Measurements from ENCODE around the gene CREB3L2. TPM values are rescaled to one million over a fixed set of nuclear protein-coding genes. Genes with fewer than 3 reads are reported as not detected.

CREB3L2 gene
- total and polyA plus RNA-seq, 2 donors, result 20.7 to 31.5 TPM

DNA sequence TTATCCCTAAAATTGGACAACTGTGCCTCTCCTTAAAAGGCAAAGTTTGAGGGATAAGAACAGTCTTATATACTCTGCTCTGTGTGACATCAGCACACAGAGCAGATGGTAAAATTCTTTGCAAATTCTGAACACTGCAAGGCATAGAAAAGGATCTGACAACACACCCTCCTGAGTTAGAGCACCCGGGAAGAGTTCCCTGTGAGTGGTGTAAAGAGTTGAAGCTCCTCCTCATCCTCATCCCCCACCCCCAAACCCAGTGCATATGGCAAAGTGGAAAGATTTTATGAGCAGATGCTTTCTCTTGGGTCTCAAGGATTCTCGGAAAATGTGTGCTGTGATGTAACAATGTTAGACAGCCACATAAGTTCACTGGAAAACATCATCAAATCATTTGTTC, 115.1 kb downstream of the CREB3L2 start:
- H3K36me3 ChIP-seq (ENCODE audit: insufficient read depth), result peaks cover 2% of the 10 kb centered on the region
- WGBS, result 27% methylated on average over 2 of the region's 2 CpGs
- H3K27ac ChIP-seq (ENCODE audit: low read depth), result no peak overlapping the region
- H3K4me3 ChIP-seq (ENCODE audit: low read depth, low read length), result no peak overlapping the region
- peaks cover 1% of the 10 kb centered on the region for H3K4me1 ChIP-seq (ENCODE audit: insufficient read depth)
- no peak for DNase-seq (ENCODE audit: extremely low spot score)

DNA sequence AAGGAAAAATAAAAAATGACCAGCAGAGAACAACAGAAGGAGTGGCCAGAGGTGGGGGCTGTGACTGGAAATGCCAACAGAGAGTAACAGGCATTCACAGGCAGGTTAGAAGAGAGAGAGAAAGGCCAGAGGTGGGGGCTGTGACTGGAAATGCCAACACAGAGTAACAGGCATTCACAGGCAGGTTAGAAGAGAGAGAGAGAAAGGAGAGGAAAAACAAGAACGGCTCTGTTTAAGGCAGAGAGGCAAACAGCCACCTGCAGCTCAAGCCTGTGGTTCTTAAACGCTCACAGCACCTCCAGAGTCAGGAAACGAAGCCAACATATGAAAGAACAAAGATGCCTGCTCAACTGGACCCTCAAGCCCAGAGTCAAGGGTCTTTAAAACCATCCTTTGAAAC, 115.6 kb downstream of the CREB3L2 start:
- WGBS, result 38% methylated on average over 3 of the region's 3 CpGs
- no peak overlapping the region for H3K4me3 ChIP-seq (ENCODE audit: low read depth, low read length)
- peaks cover 2% of the 10 kb centered on the region for H3K36me3 ChIP-seq (ENCODE audit: insufficient read depth)
- no peak for DNase-seq (ENCODE audit: extremely low spot score)
- H3K4me1 ChIP-seq (ENCODE audit: insufficient read depth), result peaks cover 1% of the 10 kb centered on the region
- H3K27ac ChIP-seq (ENCODE audit: low read depth), result no peak overlapping the region

DNA sequence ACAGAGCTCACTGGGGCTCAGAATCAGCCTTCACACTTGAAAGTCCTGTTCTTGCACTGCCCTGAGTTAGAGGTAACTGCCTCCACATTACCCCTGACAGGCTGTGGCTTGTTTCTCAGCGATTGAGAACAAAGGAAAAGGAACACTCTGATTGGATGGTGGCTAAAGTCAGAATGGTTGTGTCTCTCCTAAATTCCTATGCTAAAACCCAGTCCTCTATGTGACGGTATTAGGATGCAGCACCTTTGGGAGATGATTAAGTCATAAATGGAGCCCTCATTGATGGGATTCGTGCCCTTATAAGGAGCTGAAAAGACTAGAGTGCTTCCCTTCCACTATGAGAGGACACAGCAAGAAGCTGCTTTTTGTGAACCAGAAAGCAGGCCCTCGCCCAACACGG, 116.2 kb downstream of the CREB3L2 start:
- 71% methylated on average over 5 of the region's 5 CpGs for WGBS
- Histone ChIP-seq H3K4me1 (ENCODE audit: insufficient read depth) (no peaks in the 10 kb centered on the region), H3K27ac (ENCODE audit: low read depth) (no peak overlapping the region), H3K36me3 (ENCODE audit: insufficient read depth) (peaks cover 2% of the 10 kb centered on the region), H3K4me3 (ENCODE audit: low read depth, low read length) (no peak overlapping the region)
- no peak for DNase-seq (ENCODE audit: extremely low spot score)

DNA sequence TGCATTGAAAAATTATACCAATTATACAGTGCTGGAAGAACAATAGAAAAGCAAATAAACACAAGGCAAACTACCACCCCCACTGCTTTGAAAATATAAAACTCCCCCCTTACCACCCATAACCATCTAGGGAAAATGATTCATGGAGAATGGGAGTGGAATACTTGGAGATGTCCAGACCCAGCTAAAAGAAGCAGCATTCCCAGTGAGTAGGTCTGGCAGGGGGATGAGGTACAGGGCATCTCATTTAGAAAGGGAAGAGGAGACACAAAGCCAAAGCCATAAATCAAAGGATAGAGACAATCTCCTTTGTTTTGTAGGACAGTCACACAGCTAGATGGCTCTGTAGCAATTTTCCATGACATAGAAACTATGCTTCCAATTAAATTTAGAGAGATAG, 119.1 kb downstream of the CREB3L2 start:
- Histone ChIP-seq H3K4me1 (ENCODE audit: insufficient read depth) (no peaks in the 10 kb centered on the region), H3K4me3 (ENCODE audit: low read depth, low read length) (no peak overlapping the region), H3K27ac (ENCODE audit: low read depth) (no peak overlapping the region), H3K36me3 (ENCODE audit: insufficient read depth) (peaks cover 2% of the 10 kb centered on the region)
- no peak for DNase-seq (ENCODE audit: extremely low spot score)

DNA sequence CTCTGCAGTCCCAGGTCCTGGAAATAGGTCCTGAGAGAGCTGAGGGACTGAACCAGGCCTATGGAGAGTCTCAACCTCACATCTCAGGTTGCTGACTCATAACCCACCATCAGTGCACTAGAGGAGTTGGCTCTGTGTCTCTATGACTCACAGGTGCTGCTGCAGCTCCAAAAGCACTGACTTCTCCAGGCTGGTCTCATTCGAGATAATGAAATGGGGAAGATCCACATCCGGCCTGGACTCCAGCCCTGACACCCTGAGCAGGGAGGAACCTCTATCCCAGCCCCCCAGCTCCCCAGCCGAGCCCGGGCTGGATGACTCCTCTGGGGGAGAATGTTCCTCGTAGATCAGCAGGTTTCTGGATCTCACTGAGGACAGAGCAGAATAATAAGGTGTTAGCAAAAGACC, 119.6 kb downstream of the CREB3L2 start:
- H3K4me1 ChIP-seq (ENCODE audit: insufficient read depth), result no peaks in the 10 kb centered on the region
- H3K36me3 ChIP-seq (ENCODE audit: insufficient read depth), result peaks cover 2% of the 10 kb centered on the region
- no peak for DNase-seq (ENCODE audit: extremely low spot score)
- H3K27ac ChIP-seq (ENCODE audit: low read depth), result no peak overlapping the region
- 46% methylated on average over 5 of the region's 5 CpGs for WGBS
- H3K4me3 ChIP-seq (ENCODE audit: low read depth, low read length), result no peak overlapping the region

DNA sequence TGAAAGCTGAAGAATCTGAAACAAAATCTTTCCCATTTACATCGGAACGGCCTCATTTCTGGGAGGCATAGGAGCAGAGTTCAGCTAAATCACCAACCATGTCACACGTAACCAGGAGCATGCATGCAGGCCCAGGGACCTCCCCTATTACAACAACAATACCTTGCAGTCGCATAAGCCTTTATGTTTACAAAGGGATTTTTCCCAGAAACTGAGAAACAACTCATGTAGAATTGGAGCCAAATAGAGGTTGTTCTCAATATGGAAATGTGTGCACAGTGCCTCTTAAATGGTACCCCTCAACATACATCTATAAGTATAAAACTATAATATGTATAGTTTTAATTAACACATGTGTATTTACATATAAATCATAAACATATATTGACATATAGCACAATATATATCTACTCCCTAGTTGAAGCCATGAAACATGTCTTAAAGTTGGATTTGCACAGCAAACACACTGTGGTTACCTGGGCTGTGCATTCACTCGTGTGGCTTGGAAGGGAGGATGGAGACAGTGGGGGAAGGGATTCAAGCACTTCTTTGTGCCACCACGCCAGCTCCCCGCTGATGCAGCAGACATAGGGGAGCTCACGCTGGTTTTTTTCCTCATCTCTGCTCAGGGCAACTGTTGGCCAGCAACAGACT, 120.2 kb downstream of the CREB3L2 start:
- WGBS, result 95% methylated on average over 8 of the region's 8 CpGs
- no peak for DNase-seq (ENCODE audit: extremely low spot score)
- Histone ChIP-seq H3K4me1 (ENCODE audit: insufficient read depth) (no peaks in the 10 kb centered on the region), H3K4me3 (ENCODE audit: low read depth, low read length) (no peak overlapping the region), H3K27ac (ENCODE audit: low read depth) (no peak overlapping the region), H3K36me3 (ENCODE audit: insufficient read depth) (peaks cover 2% of the 10 kb centered on the region)

DNA sequence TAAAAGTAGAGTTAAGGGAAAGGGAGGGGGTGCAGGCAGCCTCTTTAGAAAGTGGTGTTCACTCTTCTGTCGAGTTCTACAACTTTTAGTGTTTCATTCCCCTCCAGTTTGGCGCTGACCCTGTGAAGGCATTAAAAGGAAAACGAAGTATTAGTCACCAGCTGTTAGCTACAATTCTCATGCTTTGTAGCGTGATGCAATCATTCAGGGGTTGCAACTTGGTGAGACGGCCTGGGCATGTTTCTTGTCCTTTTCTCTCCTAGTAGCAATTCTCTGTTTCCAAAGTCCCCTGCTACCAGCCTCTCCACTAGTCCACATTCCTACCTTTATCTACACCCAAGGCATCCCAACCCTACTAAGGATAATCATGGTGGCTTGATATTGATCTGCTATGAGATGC, 121.5 kb downstream of the CREB3L2 start:
- WGBS, result 68% methylated on average over 5 of the region's 5 CpGs
- Histone ChIP-seq H3K27ac (ENCODE audit: low read depth) (no peak overlapping the region), H3K4me3 (ENCODE audit: low read depth, low read length) (no peak overlapping the region), H3K4me1 (ENCODE audit: insufficient read depth) (no peaks in the 10 kb centered on the region), H3K36me3 (ENCODE audit: insufficient read depth) (peaks cover 2% of the 10 kb centered on the region)
- no peak for DNase-seq (ENCODE audit: extremely low spot score)

DNA sequence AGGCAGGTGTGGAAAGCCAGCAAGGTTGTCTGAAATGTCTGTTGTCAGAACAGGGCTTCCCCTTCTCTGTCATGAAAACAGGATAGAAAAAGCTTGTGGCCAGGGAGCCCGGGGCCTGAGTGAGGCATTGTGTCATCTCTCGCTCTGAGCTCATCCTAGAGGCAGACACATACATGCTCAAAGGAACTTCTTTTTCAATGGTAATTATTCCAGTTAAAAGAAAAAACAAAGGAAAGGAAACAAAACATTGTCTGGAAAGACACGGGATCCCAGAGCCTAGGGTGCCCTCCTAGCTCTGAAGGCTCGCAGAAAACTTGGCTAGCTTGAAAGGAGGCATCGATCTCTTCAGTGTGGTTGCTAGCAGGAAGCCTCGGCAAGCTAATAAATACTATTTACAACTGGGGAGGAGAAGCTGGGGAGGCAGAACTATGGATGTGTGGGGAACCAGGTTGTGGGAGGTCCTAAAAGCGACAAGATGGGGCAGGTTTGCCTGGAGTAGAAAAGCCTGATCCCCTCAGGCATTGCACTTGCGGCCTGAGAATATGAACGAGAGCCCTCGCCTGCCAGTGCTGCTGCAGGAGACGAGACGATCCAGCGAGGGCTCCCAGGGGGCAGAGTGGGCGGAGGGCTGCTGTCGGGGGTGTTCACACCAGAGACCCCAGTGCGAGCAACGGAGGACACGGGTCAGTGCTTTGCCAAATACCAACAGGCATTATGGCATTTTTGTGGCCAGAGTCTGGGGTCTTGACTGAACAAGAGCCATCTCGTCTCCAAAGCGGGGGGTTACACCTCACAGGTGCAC, 122.3 kb downstream of the CREB3L2 start:
- Histone ChIP-seq H3K36me3 (ENCODE audit: insufficient read depth) (peaks cover 2% of the 10 kb centered on the region), H3K4me1 (ENCODE audit: insufficient read depth) (no peaks in the 10 kb centered on the region), H3K27ac (ENCODE audit: low read depth) (peak overlapping the region; percentile 57), H3K4me3 (ENCODE audit: low read depth, low read length) (no peak overlapping the region)
- WGBS, result 63% methylated on average over 20 of the region's 20 CpGs
- no peak for DNase-seq (ENCODE audit: extremely low spot score)

DNA sequence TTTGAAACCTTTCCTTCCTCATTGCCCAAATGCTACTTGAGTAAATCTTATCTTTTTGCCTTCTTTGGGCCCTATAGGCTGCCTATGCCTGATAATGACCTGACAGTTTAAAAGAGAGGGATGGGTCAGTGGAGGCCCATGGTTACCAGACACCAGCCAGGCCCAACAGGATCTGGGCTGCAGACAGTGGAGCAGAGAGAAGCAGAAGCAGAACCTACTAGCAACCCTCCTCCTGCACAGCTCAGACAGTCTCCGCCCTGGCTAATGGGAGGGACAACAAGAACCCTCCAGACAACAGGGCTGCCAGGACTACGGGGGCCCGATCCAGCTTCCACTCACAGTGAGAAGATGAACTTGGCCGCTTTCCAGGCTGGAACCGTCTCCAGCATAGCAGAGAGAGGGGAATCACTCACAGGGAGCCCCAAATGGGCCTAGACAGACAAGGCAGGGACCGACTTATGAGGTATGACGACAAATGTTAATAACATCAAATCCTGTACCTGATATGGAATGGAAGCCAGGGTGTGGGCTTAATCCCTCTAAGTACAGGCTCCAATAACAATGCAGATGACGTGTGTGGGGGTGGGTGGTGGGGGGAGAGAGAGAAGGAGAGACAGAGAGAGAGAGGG, 123.4 kb downstream of the CREB3L2 start:
- WGBS, result 25% methylated on average over 8 of the region's 8 CpGs
- Histone ChIP-seq H3K4me3 (ENCODE audit: low read depth, low read length) (no peak overlapping the region), H3K4me1 (ENCODE audit: insufficient read depth) (no peaks in the 10 kb centered on the region), H3K27ac (ENCODE audit: low read depth) (no peak overlapping the region), H3K36me3 (ENCODE audit: insufficient read depth) (peaks cover 2% of the 10 kb centered on the region)
- DNase-seq (ENCODE audit: extremely low spot score), result no peak

DNA sequence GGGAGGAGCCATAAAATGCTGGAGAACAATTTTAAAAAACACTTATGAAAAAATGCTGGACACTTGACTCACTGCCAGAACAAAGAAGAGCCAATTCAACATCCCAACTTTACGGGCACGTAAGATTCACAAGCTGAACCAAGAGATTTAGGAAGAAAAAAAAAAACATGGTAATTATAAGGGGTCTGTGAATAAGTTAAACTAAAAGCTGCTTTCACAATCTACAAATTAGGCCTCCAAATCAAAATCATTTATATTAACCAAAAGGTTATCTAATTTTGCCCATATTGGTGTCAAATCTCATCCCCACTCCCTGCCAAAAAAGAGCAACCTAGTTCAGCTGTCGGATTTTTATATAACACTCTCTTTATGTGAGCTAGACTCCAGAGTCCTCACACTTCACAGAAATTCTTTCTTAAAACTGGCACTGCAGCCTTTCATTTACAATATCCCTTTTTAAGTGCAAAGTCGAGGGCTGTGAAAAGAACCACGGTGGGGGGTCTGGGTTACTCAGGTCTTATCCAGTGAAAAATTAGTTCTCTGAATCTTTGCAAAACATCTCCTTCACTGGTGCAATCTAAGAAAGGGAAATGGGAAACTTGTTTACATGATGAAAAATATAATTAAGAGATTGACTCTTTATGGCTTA, 124.7 kb downstream of the CREB3L2 start:
- no peaks in the 10 kb centered on the region for H3K4me1 ChIP-seq (ENCODE audit: insufficient read depth)
- H3K27ac ChIP-seq (ENCODE audit: low read depth), result no peak overlapping the region
- no peaks in the 10 kb centered on the region for H3K36me3 ChIP-seq (ENCODE audit: insufficient read depth)
- no peak for DNase-seq (ENCODE audit: extremely low spot score)
- H3K4me3 ChIP-seq (ENCODE audit: low read depth, low read length), result no peak overlapping the region
- 48% methylated on average over 5 of the region's 5 CpGs for WGBS

DNA sequence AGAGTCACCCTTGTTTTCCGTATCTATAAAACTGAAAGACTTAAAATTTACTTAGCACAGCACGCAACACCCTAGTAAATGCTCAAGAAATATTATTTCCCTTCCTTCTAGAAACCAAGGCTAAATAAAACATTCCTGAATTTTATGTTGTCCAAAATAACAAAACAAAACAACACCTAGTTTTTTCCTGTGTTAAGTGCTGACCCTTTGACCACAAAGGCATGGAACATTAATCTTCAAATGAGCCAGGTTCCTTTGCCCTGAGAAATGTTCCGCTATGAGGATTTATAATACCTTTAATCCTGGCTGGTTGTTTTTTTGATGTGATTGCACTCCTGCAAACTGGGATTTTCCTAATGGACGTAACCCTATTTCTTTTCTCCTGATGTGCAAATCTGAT, 126.1 kb downstream of the CREB3L2 start:
- H3K4me1 ChIP-seq (ENCODE audit: insufficient read depth), result no peaks in the 10 kb centered on the region
- H3K36me3 ChIP-seq (ENCODE audit: insufficient read depth), result no peaks in the 10 kb centered on the region
- no peak overlapping the region for H3K4me3 ChIP-seq (ENCODE audit: low read depth, low read length)
- WGBS, result 87% methylated on average over 4 of the region's 4 CpGs
- H3K27ac ChIP-seq (ENCODE audit: low read depth), result no peak overlapping the region
- no peak for DNase-seq (ENCODE audit: extremely low spot score)

DNA sequence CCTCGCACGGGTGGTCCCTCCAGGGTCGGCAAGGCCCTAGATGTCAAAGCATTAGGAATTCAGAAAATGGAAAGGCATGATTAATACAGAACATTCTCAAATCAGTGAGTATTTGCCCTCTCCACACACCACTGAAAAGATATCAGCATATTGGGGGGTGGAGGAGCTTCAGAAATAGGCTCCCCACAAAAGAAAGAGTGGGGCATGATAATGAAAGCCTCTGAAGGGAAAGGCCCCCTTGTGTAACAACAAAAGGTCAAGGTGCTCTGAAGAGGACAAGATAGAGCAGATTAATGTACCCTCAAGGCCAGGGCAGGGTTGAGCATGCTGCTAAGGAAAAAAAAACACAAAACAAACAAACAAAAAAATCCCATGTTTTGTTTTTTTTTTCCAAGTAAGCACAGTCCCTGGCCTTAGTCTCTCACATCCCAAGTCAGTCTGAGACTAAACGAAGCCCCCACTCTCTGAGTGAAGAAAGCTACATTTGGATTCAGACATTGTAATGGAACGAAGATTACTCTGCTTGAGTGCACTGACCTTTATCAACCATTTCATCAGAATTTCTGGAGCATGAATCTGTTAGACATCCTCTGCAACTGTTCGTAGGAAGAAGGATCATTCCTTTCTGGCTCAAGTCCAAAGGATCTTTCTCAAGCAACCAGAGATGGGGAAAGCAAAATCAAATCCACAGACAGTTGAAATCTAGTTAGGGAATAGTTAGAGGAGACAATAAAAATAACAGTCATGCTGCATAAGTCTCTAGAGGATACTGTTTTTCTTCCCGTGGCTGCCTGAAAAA, 127.7 kb downstream of the CREB3L2 start:
- Histone ChIP-seq H3K4me1 (ENCODE audit: insufficient read depth) (no peaks in the 10 kb centered on the region), H3K4me3 (ENCODE audit: low read depth, low read length) (no peak overlapping the region), H3K36me3 (ENCODE audit: insufficient read depth) (peaks cover 2% of the 10 kb centered on the region), H3K27ac (ENCODE audit: low read depth) (no peak overlapping the region)
- no peak for DNase-seq (ENCODE audit: extremely low spot score)
- WGBS, result 52% methylated on average over 7 of the region's 7 CpGs

DNA sequence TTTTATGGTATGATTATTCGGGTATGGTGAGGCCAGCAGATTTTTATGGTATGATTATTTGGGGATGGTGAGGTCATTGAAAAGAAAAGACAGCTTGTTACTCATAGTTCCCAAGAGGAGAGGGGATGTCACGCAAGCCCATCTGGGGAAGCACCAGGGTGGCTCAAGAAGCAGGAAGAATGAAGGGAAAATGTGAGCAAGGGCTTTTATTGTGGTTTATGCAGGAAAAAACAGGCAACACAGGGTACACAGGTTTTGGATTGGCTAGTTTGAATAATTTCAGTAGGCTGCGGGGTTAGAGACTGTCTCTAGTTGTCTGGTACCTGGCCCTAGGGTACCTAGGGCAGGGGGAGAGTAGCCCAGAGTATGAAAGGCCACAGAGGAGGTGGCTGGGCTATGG, 128.4 kb downstream of the CREB3L2 start:
- no peak for DNase-seq (ENCODE audit: extremely low spot score)
- 84% methylated on average over 3 of the region's 3 CpGs for WGBS
- H3K4me3 ChIP-seq (ENCODE audit: low read depth, low read length), result no peak overlapping the region
- no peak overlapping the region for H3K27ac ChIP-seq (ENCODE audit: low read depth)
- peaks cover 2% of the 10 kb centered on the region for H3K36me3 ChIP-seq (ENCODE audit: insufficient read depth)
- H3K4me1 ChIP-seq (ENCODE audit: insufficient read depth), result no peaks in the 10 kb centered on the region

Data from urinary bladder (tissue), 4 donors.